ENCODE data around the gene GTF3A. TPM values are rescaled to one million over a fixed set of nuclear protein-coding genes. Genes with fewer than 3 reads are reported as not detected.

GTF3A gene
- total and polyA plus RNA-seq, 2 of the 4 experiments (the other 2 are of a cell fraction) = 74.1 to 116 TPM

GRCh38 chr13:27415116-27415515 is 9.3 kb upstream of the GTF3A start:
- H3K4ac ChIP-seq (ENCODE audit: low read depth, low read length) = no peak overlapping the region
- TF ChIP-seq CTCF (conservative IDR thresholded peaks at IDR 0.05; ENCODE audit: low read depth, low read length) = no peak
- TF ChIP-seq RFX5 (IDR thresholded peaks at IDR 0.05; ENCODE audit: low read depth, low read length) = no peak
- no peak for TF ChIP-seq POLR2A (IDR thresholded peaks at IDR 0.05; ENCODE audit: low read depth, low read length)
- no peak for TF ChIP-seq SMC3 (IDR thresholded peaks at IDR 0.05; ENCODE audit: low read depth, low read length)
- no peak for TF ChIP-seq RCOR1 (IDR thresholded peaks at IDR 0.05; ENCODE audit: insufficient replicate concordance, low read length)
- no peak for TF ChIP-seq MAZ (IDR thresholded peaks at IDR 0.05; ENCODE audit: borderline replicate concordance, low read depth, low read length)
- no peak for TF ChIP-seq CHD1 (IDR thresholded peaks at IDR 0.05; ENCODE audit: low read depth, low read length)
- no peak for TF ChIP-seq CEBPB (IDR thresholded peaks at IDR 0.05; ENCODE audit: low read depth, low read length)
- TF ChIP-seq BHLHE40 (IDR thresholded peaks at IDR 0.05; ENCODE audit: low read depth, low read length) = no peak
- no peak for TF ChIP-seq MXI1 (IDR thresholded peaks at IDR 0.05; ENCODE audit: borderline replicate concordance, low read depth, low read length)
- no peak for TF ChIP-seq FOS (IDR thresholded peaks at IDR 0.05; ENCODE audit: low read depth, low read length)
- no peak overlapping the region for H3K9ac ChIP-seq (ENCODE audit: low read depth, low read length)
- no peak overlapping the region for H2BK5ac ChIP-seq (ENCODE audit: low read depth, low read length, poor library complexity, severe bottlenecking)
- dilution Hi-C loops (cut with HindIII; ENCODE audit: low sequenced_read_pairs, unreplicated experiment) (no loop called here), in situ Hi-C loops (cut with MboI; ENCODE audit: low sequenced_read_pairs) (no loop called here), intact Hi-C loops (cut with micrococcal nuclease) (no loop called here)
- no peak overlapping the region for H4K91ac ChIP-seq (ENCODE audit: insufficient read depth, low read depth, low read length)
- H2AK5ac ChIP-seq (ENCODE audit: low read depth, low read length) = no peak overlapping the region
- H3K4me1 ChIP-seq (ENCODE audit: control insufficient read depth, insufficient read depth, low read length) = no peaks in the 10 kb centered on the region
- H4K20me1 ChIP-seq (ENCODE audit: insufficient read depth, low read length) = no peaks in the 10 kb centered on the region
- H3K23ac ChIP-seq (ENCODE audit: low read depth, low read length) = no peak overlapping the region
- H4K8ac ChIP-seq (ENCODE audit: low read depth in 2 of 2, low read length in 2 of 2) = no peak overlapping the region
- H3K27me3 ChIP-seq (ENCODE audit: control insufficient read depth, insufficient read depth, low read length) = peaks cover 53% of the 10 kb centered on the region
- H3K14ac ChIP-seq (replicated peaks; ENCODE audit: low read depth, low read length) = no peak overlapping the region
- BruUV-seq (replicated peaks) = no TSS peak
- no peak overlapping the region for H2AK9ac ChIP-seq (replicated peaks; ENCODE audit: low read depth, low read length, poor library complexity)
- H3K9me1 ChIP-seq (ENCODE audit: insufficient read depth, low read length) = no peaks in the 10 kb centered on the region
- no CpG with 5 or more reads among the region's 1 CpG for WGBS, 2 experiments (ENCODE audit: extremely low coverage in 2 of 2, insufficient read length in 1 of 2)
- no peaks in the 10 kb centered on the region for H3K79me1 ChIP-seq (ENCODE audit: low read depth in 1 of 2, low read length in 2 of 2)
- no peaks in the 10 kb centered on the region for H3K9me3 ChIP-seq (ENCODE audit: control insufficient read depth, insufficient read depth, low read length)
- POLR2A ChIA-PET (ENCODE audit: unreplicated experiment) = no interaction called here
- CTCF ChIA-PET = no interaction called here
- no peak overlapping the region for H3K4me2 ChIP-seq (ENCODE audit: low read depth, low read length)
- H2BK20ac ChIP-seq (ENCODE audit: low read depth, low read length) = no peak overlapping the region
- no peak overlapping the region for H2BK15ac ChIP-seq (ENCODE audit: low read depth, low read length)
- H2AFZ ChIP-seq (replicated peaks; ENCODE audit: low read length, poor library complexity) = no peak overlapping the region
- DNase-seq = no peak
- no peak overlapping the region for H3K18ac ChIP-seq (ENCODE audit: low read depth, low read length)
- no peak overlapping the region for H3K27ac ChIP-seq (ENCODE audit: insufficient read depth, low read length)
- no peak overlapping the region for H4K5ac ChIP-seq (ENCODE audit: low read depth, low read length)
- no peak overlapping the region for H3K56ac ChIP-seq (ENCODE audit: extremely low read depth, insufficient read depth, low read length)
- H2BK120ac ChIP-seq (ENCODE audit: low read depth, low read length) = no peak overlapping the region
- no peak for ATAC-seq (ENCODE audit: low read depth)
- H3K4me3 ChIP-seq (ENCODE audit: insufficient read depth, low read depth, low read length) = no peak overlapping the region
- no peaks in the 10 kb centered on the region for H3K36me3 ChIP-seq (ENCODE audit: control insufficient read depth, insufficient read depth, low read length)

Data from IMR-90 (cell line).